ENCODE data around the gene VAV3. TPM values are rescaled to one million over a fixed set of nuclear protein-coding genes. Genes with fewer than 3 reads are reported as not detected.

The VAV3 gene
- total RNA-seq, 2 donors from 2014 or later = 69.1 to 102 TPM

GRCh38 chr1:107976836-107977235 lies 11.9 kb upstream of the VAV3 start:
- ATAC-seq (no peak), DNase-seq (no peak)
- intact Hi-C loops (cut with DNase I, micrococcal nuclease) = no loop called here

DNA sequence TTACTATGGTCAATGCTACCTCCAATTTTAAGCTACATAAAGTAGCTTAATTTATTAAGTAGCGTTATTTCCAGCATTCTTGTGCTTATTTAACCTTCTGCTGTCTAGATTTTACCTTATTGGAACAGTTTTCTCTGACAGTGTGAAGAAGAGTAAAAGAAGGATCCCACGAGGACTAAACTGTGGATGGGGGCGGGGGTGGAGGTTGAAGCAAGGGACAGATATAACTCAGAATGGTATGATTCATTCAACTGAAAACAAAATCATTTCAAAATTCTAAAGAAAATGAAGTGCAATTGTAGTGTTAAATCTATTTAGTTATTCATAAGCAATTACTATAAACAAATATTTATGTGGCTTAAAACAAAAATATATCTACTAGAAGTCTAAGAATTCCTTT lies 11.5 kb upstream of the VAV3 start:
- intact Hi-C loops (cut with DNase I, micrococcal nuclease) = no loop called here
- DNase-seq (no peak), ATAC-seq (no peak)

DNA sequence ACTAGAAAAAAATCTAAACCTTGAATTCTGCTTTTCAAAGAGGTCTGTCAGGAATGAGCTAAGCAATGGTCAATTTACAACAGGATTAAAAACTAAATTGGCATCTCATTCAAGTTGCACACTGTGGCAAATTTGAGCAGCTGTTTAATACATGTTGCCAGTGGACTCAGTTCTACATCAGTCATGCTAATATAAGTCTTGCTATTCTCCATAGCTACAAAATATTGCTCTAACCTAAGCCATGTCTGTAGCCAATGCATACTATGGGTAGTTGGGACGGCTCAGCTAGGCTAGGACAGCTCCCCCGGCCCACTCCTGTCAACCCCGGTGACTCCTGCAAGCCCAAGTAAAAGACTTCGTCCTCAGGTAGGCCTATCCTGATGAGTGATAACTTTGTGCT lies 10.9 kb upstream of the VAV3 start:
- intact Hi-C loops (cut with DNase I, micrococcal nuclease) = no loop called here
- ATAC-seq (no peak), DNase-seq (no peak)

GRCh38 chr1:107974090-107974489 lies 9.1 kb upstream of the VAV3 start:
- DNase-seq = no peak
- intact Hi-C loops (cut with DNase I, micrococcal nuclease) = no loop called here
- ATAC-seq = no peak

- intact Hi-C loops (cut with DNase I, micrococcal nuclease) = no loop called here
- ATAC-seq = no peak
- no peak for DNase-seq
Observed at GRCh38 chr1:107972391-107973180, 7.6 kb upstream of the VAV3 start.

GRCh38 chr1:107966550-107966949 lies 1.6 kb upstream of the VAV3 start:
- DNase-seq (no peak), ATAC-seq (no peak)
- intact Hi-C loops (cut with DNase I, micrococcal nuclease) = no loop called here

DNA sequence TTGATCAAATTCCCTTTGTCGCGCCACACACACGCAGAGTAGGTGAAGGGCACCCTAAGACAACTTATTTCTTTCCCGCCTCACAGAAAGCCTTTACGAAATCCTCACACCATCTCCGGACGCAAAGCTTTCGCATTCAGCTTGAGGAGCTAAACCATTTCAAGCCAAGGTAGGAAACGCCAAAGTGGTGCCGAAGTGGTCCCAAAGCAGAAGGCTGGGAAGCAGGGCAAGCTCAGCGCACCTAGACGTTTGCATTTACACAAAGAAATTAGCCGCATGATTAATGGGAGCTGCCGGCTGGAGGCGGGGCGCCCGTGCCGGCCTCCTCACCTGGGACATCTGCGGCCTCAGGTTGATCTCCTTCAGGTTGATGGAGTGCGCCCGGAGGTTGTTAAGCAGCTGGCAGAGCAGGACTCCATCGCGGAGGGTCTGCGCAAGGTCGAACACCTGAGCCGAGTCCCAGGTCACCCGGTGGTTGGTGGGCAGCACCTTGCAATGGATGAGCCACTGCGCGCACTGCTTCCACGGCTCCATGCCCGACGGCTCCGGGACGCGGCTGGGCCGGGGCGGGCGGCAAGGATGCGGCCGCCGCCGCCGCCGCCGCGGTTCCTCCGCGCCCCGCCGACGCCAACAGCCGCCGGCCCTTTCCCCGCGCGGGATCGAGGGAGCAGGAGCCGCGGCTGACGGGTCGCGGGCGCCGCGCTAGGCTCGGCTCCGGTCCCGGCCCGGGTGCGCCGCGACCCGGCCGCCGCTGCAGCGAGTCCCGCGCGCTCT lies 457 bp downstream of the VAV3 start:
- DNase-seq = peak in 1 of 2 donors; percentile 24
- intact Hi-C loops (cut with DNase I, micrococcal nuclease) = no loop called here
- ATAC-seq = no peak

GRCh38 chr1:107963601-107964335 lies 1.2 kb downstream of the VAV3 start:
- ATAC-seq (no peak), DNase-seq (peak in 1 of 2 donors; percentile 21)
- intact Hi-C loops (cut with DNase I, micrococcal nuclease) = no loop called here

- ATAC-seq (no peak), DNase-seq (no peak)
- intact Hi-C loops (cut with DNase I, micrococcal nuclease) = no loop called here
Observed at GRCh38 chr1:107963008-107963407, 2.0 kb downstream of the VAV3 start.

- ATAC-seq (no peak), DNase-seq (no peak)
- intact Hi-C loops (cut with DNase I, micrococcal nuclease) = no loop called here
Observed at GRCh38 chr1:107954719-107955415, 10.1 kb downstream of the VAV3 start.

- no peak for DNase-seq
- intact Hi-C loops (cut with DNase I, micrococcal nuclease) = no loop called here
- no peak for ATAC-seq
Observed at GRCh38 chr1:107954126-107954525, 10.9 kb downstream of the VAV3 start.

GRCh38 chr1:107953556-107953955 lies 11.4 kb downstream of the VAV3 start:
- no peak for DNase-seq
- intact Hi-C loops (cut with DNase I, micrococcal nuclease) = no loop called here
- ATAC-seq = no peak

- DNase-seq = no peak
- intact Hi-C loops (cut with DNase I, micrococcal nuclease) = no loop called here
- ATAC-seq = no peak
Observed at GRCh38 chr1:107952989-107953388, 12.0 kb downstream of the VAV3 start.

GRCh38 chr1:107950464-107950863 lies 14.5 kb downstream of the VAV3 start:
- DNase-seq = no peak
- ATAC-seq = no peak
- intact Hi-C loops (cut with DNase I, micrococcal nuclease) = no loop called here

DNA sequence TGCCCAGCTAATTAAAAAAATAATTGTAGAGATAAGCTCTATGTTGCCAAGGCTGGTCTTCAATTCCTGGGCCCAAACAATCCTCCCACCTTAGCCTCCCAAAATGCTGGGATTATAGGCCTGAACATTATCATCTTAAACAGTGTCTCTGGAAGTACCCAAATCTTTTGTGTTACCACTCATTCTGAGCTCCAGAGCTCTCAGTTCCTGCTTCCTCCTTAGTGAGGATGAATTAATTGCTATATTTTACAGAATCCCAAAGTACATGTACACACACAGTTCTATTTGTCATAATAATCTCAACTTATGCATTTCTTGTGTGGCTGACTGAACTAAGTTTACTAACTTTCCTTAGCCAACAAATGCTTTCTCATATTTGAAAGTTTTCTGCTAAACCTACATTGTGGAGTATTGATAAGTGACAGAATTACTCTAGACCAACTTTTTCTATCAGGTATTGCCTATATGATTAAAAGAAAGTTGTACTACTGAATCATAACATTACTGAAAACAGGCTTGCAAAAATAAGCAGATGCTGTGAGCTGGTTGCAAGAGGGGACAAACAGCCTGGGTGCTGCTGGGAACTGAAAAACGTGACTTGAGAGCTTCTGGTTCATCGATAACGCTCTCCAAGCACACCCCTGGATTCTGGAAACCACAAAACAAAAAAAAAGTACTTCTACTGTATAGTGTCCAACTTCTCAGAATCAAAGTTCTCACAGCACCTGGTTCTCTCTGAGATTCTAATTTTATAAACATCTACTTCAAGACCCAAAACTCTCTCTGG lies 15.3 kb downstream of the VAV3 start:
- ATAC-seq = no peak
- DNase-seq = no peak
- intact Hi-C loops (cut with DNase I, micrococcal nuclease) = no loop called here

DNA sequence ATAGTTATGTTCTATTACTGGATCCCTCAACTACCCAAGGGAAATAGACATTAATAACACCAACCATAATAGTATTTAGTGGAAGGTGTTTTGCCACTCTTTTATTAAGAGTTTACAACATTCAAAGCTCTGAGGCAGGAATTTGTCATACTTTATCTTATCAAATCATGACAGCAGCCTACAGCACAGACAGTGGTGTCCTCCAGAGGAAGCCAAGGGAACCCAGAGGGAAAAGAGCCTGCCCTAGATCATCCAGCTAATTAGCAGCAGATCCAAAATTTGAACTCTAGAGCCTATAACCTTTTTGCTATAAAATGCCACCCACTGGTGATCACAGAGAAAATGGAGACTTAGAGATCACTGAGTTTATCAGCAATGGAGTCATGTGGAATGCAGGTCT lies 18.2 kb downstream of the VAV3 start:
- intact Hi-C loops (cut with DNase I, micrococcal nuclease) = no loop called here
- ATAC-seq = no peak

GRCh38 chr1:107943694-107944093 lies 21.3 kb downstream of the VAV3 start:
- ATAC-seq = no peak

More for the DNA sequence above, 18.2 kb downstream of the VAV3 start:
- DNase-seq = no peak

GRCh38 chr1:107942814-107943213 lies 22.2 kb downstream of the VAV3 start:
- DNase-seq (no peak), ATAC-seq (no peak)
- intact Hi-C loops (cut with DNase I, micrococcal nuclease) = no loop called here

More at GRCh38 chr1:107943694-107944093, 21.3 kb downstream of the VAV3 start:
- DNase-seq = no peak
- intact Hi-C loops (cut with DNase I, micrococcal nuclease) = no loop called here

Data from left colon (tissue), 2 donors.